ENCODE results near the gene MYBL2.
A peak's percentile ranks its signal among the peaks of the same experiment; 100 is the strongest.

Gene MYBL2

GRCh38 chr20:43655937-43656336, 11.0 kb upstream of the MYBL2 start:
- TF ChIP-seq, protein P1, sequence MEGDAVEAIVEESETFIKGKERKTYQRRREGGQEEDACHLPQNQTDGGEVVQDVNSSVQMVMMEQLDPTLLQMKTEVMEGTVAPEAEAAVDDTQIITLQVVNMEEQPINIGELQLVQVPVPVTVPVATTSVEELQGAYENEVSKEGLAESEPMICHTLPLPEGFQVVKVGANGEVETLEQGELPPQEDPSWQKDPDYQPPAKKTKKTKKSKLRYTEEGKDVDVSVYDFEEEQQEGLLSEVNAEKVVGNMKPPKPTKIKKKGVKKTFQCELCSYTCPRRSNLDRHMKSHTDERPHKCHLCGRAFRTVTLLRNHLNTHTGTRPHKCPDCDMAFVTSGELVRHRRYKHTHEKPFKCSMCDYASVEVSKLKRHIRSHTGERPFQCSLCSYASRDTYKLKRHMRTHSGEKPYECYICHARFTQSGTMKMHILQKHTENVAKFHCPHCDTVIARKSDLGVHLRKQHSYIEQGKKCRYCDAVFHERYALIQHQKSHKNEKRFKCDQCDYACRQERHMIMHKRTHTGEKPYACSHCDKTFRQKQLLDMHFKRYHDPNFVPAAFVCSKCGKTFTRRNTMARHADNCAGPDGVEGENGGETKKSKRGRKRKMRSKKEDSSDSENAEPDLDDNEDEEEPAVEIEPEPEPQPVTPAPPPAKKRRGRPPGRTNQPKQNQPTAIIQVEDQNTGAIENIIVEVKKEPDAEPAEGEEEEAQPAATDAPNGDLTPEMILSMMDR (IDR thresholded peaks at IDR 0.05; ENCODE audit: extremely low read depth, missing control alignments): no peak
- no peak for DNase-seq (ENCODE audit: low spot score)

GRCh38 chr20:43658069-43658722, 8.7 kb upstream of the MYBL2 start:
- TF ChIP-seq, protein P1 (IDR thresholded peaks at IDR 0.05; ENCODE audit: extremely low read depth, missing control alignments): no peak
- no peak for DNase-seq (ENCODE audit: low spot score)

DNA sequence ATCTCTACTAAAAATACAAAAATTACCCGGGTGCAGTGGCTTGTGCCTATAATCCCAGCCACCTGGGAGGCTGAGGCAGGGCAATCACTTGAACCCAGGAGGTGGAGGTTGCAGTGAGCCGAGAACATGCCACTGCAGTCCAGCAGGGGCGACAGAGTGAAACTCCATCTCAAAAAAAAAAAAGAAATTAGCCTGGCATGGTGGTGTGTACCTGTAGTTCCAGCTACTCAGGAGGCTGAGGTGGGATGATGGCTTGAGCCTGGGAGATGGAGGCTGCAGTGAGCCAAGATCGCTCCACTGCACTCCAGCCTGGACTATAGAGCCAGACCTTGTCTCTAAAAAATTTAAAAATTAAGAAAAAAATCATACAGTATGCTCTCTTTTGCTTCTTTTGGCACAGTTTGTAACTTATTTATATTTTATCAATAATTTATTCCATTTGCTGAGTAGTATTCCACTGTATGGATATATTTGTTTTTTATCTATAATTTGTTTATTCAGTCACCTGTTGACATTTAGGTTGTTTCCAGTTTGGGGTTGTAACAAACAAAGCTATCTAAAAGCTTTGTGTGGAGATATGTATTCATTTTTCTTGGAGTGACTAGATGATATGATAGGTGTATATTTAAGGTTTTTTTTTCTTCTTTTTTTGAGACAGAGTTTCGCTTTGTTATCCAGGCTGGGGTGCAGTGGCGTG, 8.0 kb upstream of the MYBL2 start:
- no peak for DNase-seq (ENCODE audit: low spot score)
- TF ChIP-seq, protein P1 (IDR thresholded peaks at IDR 0.05; ENCODE audit: extremely low read depth, missing control alignments): no peak

GRCh38 chr20:43662943-43663655, 3.8 kb upstream of the MYBL2 start:
- TF ChIP-seq, protein P1 (IDR thresholded peaks at IDR 0.05; ENCODE audit: extremely low read depth, missing control alignments): no peak
- no peak for DNase-seq (ENCODE audit: low spot score)

DNA sequence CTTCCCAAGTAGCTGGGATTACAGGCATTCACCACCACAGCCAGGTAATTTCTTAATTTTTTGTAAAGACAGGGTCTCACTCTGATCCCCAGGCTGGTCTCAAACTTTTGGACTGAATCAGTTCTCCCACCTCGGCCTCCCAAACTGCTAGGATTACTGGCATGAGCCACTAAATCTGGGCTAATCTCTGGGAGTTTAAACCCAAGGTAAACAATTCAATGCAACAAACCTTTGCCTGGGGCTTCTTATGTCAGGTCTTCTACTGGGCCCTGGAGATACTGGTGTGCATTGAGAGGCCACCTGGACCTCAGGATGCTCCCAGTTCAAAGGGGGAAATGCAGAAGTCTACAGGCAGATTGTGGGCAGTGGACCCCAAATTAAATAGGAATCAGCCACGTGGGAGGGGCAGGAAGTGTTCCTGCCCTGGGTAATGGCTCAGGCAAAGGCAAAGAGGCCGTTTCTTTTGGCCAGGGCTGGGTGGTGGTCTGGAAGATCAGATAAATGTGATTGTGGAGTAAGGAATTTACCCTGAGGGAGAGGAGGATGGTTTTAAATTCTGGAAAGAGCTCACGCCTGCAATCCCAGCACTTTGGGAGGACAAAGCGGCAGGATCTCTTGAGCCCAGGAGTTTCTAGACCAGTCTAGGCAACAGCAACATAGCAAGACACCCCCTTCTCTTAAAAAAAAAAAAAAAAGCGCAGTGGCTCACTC, 1.3 kb upstream of the MYBL2 start:
- no peak for DNase-seq (ENCODE audit: low spot score)
- TF ChIP-seq, protein P1 (IDR thresholded peaks at IDR 0.05; ENCODE audit: extremely low read depth, missing control alignments): no peak

DNA sequence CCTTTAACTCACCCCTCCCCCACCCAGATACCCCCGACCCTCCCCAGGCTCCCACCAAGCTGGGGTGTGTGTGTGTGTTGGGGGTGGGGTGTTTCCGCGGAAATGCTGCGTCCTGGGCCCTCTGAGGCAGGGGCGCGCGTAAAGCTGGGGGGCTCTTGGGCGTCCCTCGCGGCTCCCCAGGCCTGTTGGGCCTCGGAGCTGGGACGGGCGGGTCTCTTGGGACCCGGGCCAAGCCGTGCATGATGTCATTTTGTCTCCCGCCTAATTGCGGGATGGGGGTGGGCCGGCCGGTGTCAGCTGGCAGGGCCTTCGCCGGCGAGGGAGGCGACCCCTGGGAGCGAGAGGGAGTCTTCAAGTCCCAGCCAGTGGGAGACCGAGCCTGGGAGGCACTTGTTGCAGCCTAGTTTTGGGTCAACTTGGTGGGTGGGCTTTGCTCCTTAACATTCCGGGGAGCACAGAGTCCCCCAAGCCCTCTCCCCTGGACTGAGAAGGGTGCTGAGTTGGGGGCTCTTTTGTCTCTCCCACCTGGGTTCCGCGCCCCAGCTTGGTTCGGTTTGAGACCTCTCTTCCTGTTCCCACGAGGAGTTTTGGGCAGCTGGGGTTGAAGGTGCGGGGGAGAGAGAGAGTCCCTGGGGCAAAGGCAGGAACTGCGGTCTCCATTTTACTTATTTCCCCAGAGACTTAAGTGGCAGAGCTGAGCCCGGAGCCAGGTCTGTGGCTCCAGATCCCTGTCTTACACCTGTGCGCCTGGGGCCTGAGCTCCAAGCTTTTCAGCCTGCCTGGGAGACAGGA, 623 bp downstream of the MYBL2 start:
- TF ChIP-seq, protein P1 (IDR thresholded peaks at IDR 0.05; ENCODE audit: extremely low read depth, missing control alignments): no peak
- DNase-seq (ENCODE audit: low spot score): peak; percentile 50

All from GM20000 (cell line).